ENCODE measurements around the gene ERLIN1.

The ERLIN1 gene

DNA sequence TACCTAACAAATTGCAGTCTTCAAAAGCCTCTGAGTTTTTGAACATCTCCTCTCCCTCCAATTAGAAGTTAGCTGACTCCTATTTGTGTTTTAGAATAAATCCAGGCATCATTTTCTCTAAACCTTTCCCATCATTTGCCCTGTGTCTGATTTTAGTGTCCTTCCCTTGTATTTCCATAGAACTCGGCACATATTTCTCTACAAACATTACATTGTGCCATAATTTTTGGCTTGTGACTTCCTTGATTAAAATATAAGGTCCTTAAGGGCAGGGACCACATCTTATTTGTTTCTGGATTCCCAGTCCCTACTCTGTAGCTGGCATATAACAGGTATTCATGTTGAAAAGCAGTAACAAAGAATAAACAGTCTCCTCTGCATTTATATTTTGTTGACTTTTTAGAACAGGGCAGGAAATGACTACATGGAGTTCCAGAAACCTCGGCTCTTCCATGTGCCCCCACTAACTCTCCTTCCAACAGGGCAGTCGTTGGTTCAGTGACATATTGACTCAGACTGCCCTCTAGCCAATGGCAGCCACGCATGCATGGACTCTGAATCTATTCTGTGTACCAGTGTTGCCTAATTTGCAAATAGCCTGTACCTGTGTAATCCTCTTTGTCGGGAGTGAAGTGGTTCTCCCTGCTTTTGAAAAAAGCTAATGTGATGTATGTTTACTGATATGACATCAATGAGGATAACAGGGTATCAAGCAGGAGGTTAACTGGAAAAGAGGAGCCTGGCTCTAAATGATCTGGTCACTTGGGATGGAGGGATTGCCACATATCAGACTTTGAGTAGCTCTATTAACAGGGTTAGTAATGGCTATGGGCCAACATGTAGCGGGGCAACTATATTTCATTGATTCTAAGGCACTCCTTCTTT lies 84.4 kb downstream of the ERLIN1 start:
- H3K27ac ChIP-seq = no peak overlapping the region
- peak; percentile 22 for DNase-seq (ENCODE audit: low read depth, low spot score)

DNA sequence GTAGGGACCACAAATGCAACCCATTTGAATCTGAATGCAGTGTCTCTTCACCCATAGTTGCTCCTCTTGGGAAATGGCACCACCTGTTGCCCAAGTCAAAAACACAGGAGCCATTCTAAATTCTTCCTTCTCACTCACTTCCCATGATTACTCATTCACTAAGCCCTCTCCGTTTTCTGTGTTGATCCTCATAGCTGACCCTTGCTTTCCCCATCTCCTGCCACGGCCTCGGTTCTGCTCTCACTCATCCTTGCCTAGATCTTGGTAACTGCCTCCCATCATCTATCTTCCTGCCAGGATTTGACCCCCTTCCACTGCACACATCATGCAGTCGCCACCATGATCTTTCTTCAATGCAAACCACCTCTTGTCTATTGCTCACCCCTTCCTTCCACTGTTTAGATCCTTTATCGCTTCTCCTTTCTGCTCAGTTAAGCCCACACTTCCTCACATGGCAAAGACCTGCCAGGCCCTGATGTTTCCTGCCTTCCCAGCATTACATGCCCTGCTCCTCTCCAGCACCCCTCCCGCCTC lies 85.1 kb downstream of the ERLIN1 start:
- peak; percentile 10 for DNase-seq (ENCODE audit: low read depth, low spot score)
- H3K27ac ChIP-seq = no peak overlapping the region
